ENCODE results near the gene MAD1L1.

GRCh38 chr7:2117646-2118045, 115.1 kb downstream of the MAD1L1 start:
- no peak for TF ChIP-seq POLR2A (IDR thresholded peaks at IDR 0.05)
- no peak for TF ChIP-seq CTCF (IDR thresholded peaks at IDR 0.05)
